ENCODE data around the gene NDUFAF3.

The NDUFAF3 gene

GRCh38 chr3:49017971-49018706, 3.8 kb upstream of the NDUFAF3 start, which contains the start of gene DALRD3:
Gene DALRD3, minus strand, starts transcription at chr3:49018580. Its CDS starts 16 bp downstream, at chr3:49018564.
- peak; percentile 65 for DNase-seq

GRCh38 chr3:49018707-49019006, 3.3 kb upstream of the NDUFAF3 start:
- no peak for DNase-seq

DNA sequence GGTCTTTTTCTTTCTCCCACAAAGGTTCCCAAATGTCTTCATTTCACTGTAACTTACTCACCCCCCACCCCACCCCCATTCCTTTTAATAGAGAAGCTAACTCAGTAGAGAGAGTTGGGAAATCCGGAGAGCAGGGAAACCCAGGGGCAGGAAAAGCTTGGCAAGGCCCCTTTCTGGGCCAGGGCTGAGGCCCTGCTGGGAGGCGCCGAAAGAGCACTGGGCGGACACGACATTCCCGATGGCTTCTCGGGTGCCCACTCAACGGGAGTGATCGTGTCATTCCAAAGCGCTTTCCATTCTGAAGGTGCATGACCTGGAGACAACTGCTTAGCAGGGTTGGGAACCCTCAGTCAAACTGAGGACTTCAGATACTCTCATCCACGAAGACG, 2.0 kb upstream of the NDUFAF3 start:
- no peak for DNase-seq

DNA sequence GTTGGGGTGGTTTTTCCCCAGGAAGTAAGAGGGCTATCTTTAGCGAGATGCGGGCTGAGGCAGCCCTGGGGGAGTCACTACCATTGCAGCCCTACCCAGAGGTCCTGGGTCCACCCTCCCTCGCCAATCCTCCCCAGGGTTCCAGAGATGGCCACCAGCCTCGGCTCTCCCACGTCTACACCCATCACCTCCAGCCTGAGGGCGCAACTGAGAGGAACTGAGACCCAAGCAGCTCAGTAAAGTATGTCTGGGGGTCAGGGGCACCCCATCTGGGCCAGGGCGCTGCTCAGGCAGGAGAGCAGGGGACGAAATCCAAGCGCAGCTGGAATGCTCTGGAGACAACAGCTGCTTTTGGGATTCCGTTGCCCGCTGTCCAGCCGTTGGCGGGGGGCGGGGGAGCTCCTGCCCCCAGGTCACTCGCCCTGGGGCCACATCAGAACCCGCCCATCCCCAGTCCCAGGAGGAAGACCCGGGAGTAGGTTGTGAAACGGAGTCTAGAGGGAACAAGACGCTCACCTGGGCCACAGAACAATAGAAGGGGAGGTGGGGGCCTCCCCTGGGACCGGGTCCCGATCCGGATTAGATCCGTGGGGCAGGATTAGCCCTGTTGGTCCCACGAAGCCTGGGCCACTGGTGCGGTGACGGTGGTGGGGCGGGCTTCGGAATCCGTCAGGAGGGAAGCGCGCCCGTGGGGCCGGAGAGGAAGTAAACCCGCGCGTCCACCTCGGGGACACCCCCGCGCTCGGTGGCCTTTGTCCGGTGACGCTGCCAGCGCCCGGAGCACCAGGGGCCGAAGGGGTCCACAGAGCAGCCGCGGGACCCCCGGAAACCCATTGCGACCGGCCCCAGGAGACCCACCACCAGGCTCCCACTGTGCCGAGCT, 1.4 kb upstream of the NDUFAF3 start:
- no peak for DNase-seq

GRCh38 chr3:49021213-49021812, 608 bp upstream of the NDUFAF3 start:
- DNase-seq: peak; percentile 97

DNA sequence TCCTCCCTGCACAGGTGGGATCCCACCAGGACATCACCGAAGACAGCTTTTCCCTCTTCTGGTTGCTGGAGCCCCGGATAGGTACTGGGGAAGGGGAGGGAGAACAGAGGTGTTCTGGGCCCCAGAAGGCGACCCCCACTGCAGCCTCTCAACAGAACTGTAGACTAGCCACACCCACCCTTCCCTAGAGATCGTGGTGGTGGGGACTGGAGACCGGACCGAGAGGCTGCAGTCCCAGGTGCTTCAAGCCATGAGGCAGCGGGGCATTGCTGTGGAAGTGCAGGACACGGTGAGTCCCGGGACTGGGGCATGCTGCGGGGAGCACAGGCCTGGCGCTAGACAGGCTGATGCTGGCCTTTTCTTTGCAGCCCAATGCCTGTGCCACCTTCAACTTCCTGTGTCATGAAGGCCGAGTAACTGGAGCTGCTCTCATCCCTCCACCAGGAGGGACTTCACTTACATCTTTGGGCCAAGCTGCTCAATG, 809 bp downstream of the NDUFAF3 start:
- no peak for DNase-seq

DNA sequence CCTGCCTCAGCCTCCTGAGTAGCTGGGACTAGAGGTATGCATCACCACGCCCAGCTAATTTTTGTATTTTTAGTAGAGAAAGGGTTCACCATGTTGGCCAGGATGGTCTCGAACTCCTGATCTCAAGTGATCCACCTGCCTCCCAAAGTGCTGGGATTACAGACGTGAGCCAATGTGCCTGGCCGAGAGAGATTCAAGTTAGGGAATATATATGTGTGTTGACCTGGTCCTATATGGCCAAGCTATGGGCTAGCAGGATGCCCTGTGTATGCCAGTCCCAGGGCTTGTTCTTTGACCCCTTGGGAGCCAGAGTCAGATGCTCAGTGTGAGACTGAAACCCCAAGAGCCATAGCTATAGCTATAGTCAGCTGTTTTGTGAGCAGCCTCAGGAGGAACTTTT, 1.9 kb downstream of the NDUFAF3 start:
- DNase-seq: no peak

GRCh38 chr3:49024449-49024848, 2.5 kb downstream of the NDUFAF3 start:
- DNase-seq: no peak

DNA sequence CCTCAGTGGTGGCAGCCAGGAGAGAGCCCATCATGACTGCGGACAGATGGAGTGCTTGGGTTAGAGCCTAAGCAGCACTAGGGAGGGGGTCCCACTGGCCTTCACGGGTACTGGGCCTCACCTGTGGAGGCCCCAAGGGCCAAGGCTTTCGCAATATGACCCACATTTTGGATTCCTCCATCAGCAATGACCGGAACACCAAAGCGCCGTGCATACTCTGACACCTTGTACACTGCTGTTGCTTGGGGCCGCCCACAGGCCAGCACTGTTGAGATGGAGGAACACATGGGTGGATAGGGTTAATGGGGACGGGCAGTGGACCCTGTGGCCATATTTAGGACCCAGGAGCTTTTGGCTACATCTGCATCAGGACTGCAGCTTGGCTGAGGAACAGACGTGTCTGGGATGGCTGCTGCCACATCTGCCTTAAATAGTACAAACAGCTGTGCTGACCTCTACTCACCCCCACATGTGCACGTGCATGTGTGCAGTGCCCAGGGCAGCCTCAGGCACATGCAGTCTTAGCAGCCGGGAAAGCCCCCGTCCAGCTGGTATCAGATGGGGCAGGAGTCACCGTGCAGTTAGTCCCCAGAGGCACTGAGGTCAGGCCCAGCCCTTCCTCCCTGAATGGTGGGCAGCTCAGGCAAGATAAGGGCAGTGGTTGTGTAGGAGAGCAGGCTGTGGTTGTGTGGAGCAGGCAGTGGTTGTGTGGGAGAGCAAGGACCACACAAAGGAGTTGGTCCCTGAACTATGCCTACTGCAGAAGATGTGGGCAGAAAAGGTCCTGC, 3.3 kb downstream of the NDUFAF3 start:
- no peak for DNase-seq

GRCh38 chr3:49025793-49026520, 4.0 kb downstream of the NDUFAF3 start:
- DNase-seq: no peak

DNA sequence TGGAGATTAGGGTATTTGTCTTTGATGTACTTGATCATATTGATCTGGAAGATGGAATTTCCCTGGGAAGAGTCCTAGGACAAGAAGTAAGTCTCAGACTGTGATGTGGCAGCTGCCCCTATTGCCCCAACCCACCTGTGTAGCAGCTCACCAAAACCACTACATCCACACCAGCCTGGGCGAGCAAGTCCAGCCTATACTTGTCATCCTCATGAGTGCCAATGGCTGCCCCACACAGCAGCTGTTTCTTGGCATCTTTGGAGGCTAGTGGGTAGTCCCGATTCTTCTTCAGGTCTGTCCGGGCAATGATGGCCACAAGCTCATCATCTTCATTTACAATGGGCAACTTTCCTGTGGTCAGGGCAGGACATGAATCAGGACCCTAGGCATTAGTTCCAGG, 4.6 kb downstream of the NDUFAF3 start:
- DNase-seq: no peak

- no peak for DNase-seq
These were observed 5.7 kb downstream of the NDUFAF3 start for GRCh38 chr3:49027634-49028033.

GRCh38 chr3:49028298-49028672, 6.4 kb downstream of the NDUFAF3 start:
- DNase-seq: no peak

DNA sequence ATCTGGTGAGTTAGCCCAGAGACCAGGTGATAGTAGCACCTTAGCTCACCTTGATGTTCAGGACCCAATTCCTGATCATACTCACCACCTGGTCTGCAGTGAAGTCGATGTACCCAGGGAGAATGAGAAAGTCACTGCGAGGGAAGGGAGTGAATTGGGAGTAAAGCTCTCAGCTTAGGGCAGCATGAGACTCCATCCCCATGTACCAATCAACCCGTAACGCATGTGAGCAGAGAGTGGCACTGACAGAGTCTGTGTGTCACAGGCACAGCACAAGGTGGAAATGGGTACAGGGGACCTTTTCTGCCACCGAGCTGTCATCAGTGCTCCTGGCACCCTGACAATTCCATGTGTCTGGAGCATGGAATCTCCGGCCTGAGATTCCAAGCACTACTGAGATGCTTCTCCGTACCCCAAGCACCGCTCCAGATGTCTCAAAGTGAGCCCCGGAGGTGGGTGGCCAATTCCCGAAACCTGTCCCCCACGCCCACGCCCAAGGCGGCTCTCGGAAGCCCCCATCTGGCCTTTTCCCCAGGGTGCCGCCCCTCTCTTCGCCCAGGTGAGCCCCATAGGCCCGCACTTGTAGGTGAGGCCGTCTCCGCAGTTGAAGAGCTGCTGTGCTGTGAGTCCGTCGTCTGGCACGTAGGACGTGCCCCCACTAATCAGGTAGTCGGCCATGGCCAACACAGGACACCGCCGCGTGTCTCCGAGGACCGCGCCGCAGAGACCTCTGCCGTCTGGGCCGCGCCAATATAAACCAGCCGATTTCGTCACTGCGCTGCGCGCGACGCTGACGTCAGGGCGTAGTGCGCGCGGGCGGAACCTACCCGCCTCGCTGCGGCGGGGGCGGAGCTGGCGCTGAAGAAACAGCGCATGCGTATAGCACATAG, 7.0 kb downstream of the NDUFAF3 start, which contains the start of gene IMPDH2:
IMPDH2 (minus strand) TSS at position 726 of the 890 bp plus-strand sequence; CDS start at position 678, 48 bp downstream.
- DNase-seq: peak; percentile 91

GRCh38 chr3:49029563-49029884, 7.6 kb downstream of the NDUFAF3 start:
- no peak for DNase-seq

GRCh38 chr3:49030321-49030720, 8.4 kb downstream of the NDUFAF3 start:
- no peak for DNase-seq

DNA sequence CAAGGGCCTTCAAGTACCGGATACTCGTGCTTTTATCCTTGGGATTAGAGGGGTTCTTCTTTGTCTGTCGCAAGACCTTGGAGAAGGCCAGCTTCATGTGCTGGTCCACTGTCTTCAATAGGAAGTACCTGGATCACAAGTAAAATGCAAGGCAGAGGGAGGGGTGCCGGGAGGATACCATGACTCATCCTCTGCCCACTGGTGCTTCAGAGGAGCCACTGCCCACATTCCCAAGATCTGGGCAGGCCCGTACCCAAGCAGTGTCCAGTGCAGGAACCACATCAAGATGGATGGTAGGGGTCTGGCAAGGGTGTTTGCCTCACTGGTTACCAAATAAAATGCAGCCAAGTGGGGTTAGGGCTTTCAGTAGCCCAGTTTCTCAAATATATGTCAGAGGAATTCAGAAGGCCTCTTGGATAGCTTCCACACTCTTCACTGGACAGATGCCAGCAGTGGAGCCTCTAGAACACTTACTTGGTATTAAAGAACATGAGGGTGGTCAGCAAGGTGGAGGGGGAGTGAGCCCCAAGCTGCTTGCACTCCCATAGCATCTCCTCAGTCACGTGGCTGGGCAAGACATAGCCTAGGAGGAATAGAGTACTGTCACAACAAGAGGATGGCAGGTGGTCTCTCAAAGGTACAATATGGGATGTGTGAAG, 10.9 kb downstream of the NDUFAF3 start:
- DNase-seq: no peak

- DNase-seq: no peak
These were observed 12.7 kb downstream of the NDUFAF3 start for GRCh38 chr3:49034650-49035049.

DNA sequence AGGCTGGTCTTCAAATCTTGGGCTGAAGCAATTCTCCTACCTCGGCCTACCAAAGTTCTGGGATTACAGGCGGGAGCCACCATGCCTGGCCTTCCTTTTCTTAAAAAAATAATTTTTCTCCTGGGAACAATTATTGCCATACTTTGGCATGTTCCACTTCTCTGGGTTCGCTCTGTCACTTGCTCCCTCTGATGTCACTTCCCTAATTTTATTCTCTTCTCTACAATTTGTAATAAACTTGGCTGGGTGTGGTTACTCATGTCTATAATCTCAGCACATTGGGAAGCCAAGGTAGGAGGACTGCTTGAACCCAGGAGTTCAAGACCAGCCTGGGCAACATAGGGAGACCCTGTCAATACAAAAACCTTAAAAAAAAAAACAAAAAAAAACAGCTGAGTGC, 13.4 kb downstream of the NDUFAF3 start:
- no peak for DNase-seq

GRCh38 chr3:49053543-49053942, 31.6 kb downstream of the NDUFAF3 start:
- no peak for DNase-seq
